B cell (primary cell): Measurements from ENCODE around the gene PRR7. TPM values are rescaled to one million over a fixed set of nuclear protein-coding genes. Genes with fewer than 3 reads are reported as not detected.

Experiments used
- ATAC-seq: fragments of 200-7000 bp; cut with Tn5 transposase; one replicate; pipeline ENCODE4 v1.10.0; 2021; ENCODE audit warnings: low read depth, mild to moderate bottlenecking, moderate number of reproducible peaks, moderate library complexity
- CTCF ChIA-PET: fragments of 350-600 bp; sonication (Branson Sonifier 250); formaldehyde crosslinking; loops from one replicate; lab custom pipeline; 2021; ENCODE audit warnings: antibody characterized with exemption, inconsistent platforms; lab: Charles Lee
- POLR2A ChIA-PET: fragments of 350-600 bp; sonication (Branson Sonifier 250); formaldehyde crosslinking; loops from one replicate; lab custom pipeline; 2021; ENCODE audit warnings: antibody characterized with exemption; lab: Charles Lee
- DNase-seq: peaks from one replicate; pipeline ENCODE4 v3.0.0; 2013
- H2AFZ ChIP-seq: 2 replicates; pipeline ENCODE4 v1.6.1; 2012; ENCODE audit warnings: mild to moderate bottlenecking, low read depth, low read length; ENCODE audit not compliant: insufficient read depth, poor library complexity, severe bottlenecking
- H3K27ac ChIP-seq, 2 donors: 1 replicate in 1 of 2; 2 replicates in 1 of 2; pipeline ENCODE4 v1.5.1; 2012 to 2013; ENCODE audit warnings: low read length in 2 of 2, mild to moderate bottlenecking in 2 of 2, moderate library complexity in 1 of 2
- H3K27me3 ChIP-seq, 4 experiments: fragments of 200-600 bp in 1 of 4; sonication (generic) in 1 of 4; replicated peaks in 1 of 4; 1 replicate in 2 of 4; 2 replicates in 2 of 4; pipeline versions ENCODE4 v1.6.1 to v1.7.0; 2013 to 2016; ENCODE audit warnings: low read length in 3 of 4, mild to moderate bottlenecking in 2 of 4, mixed read lengths in 1 of 4, moderate library complexity in 1 of 4; ENCODE audit not compliant: insufficient read depth in 4 of 4, control insufficient read depth in 3 of 4; ENCODE audit errors: control extremely low read depth in 1 of 4
- H3K36me3 ChIP-seq, 2 experiments: replicated peaks in 1 of 2; 1 replicate in 1 of 2; 2 replicates in 1 of 2; pipeline versions ENCODE4 v1.6.1 to v1.7.1; 2013; ENCODE audit warnings: low read length in 1 of 2; ENCODE audit not compliant: insufficient read depth in 2 of 2, control insufficient read depth in 1 of 2; ENCODE audit errors: control extremely low read depth in 1 of 2, extremely low read depth in 1 of 2
- H3K4me1 ChIP-seq, 2 donors: fragments of 200-600 bp in 1 of 2; sonication (generic) in 1 of 2; 1 replicate in 1 of 2; 2 replicates in 1 of 2; pipeline versions ENCODE4 v1.5.1 to v1.6.1; 2013 to 2017; ENCODE audit warnings: low read length in 2 of 2; ENCODE audit not compliant: control insufficient read depth in 2 of 2, insufficient read depth in 2 of 2
- H3K4me2 ChIP-seq: replicated peaks from 2 replicates; pipeline ENCODE3; 2012; ENCODE audit warnings: mild to moderate bottlenecking, low read depth, low read length; ENCODE audit not compliant: poor library complexity, severe bottlenecking
- H3K4me3 ChIP-seq, 5 experiments: fragments of 200-600 bp in 1 of 5; sonication (generic) in 1 of 5; 1 replicate in 3 of 5; 2 replicates in 2 of 5; pipeline versions ENCODE4 v1.5.1 to v1.7.0; 2011 to 2016; ENCODE audit warnings: low read length in 4 of 5, mild to moderate bottlenecking in 4 of 5, low read depth in 2 of 5, control low read depth in 1 of 5, moderate library complexity in 1 of 5; ENCODE audit not compliant: insufficient read depth in 1 of 5; ENCODE audit errors: control extremely low read depth in 1 of 5, extremely low read depth in 1 of 5
- H3K79me2 ChIP-seq: fragments of 200-600 bp; sonication (generic); one replicate; pipeline ENCODE4 v1.6.0; 2016; ENCODE audit warnings: low read length; ENCODE audit not compliant: control insufficient read depth, insufficient read depth
- H3K9ac ChIP-seq: fragments of 200-600 bp; sonication (generic); 2 replicates; pipeline ENCODE4 v1.6.1; 2017; ENCODE audit warnings: mild to moderate bottlenecking, low read length, moderate library complexity
- H3K9me3 ChIP-seq, 3 donors: one replicate each; pipeline versions ENCODE4 v1.6.1 to v1.7.1; 2013; ENCODE audit warnings: low read length in 2 of 3; ENCODE audit not compliant: control insufficient read depth in 2 of 3, insufficient read depth in 1 of 3; ENCODE audit errors: control extremely low read depth in 1 of 3
- H4K20me1 ChIP-seq: 2 replicates; pipeline ENCODE4 v1.6.0; 2012; ENCODE audit warnings: mild to moderate bottlenecking, low read length; ENCODE audit not compliant: insufficient read depth, control insufficient read depth, poor library complexity, severe bottlenecking
- H3K27ac Mint-ChIP-seq: one replicate; pipeline ENCODE4 v1.8.0; 2021; ENCODE audit warnings: mixed read lengths
- H3K27me3 Mint-ChIP-seq: one replicate; pipeline ENCODE4 v1.8.0; 2021; ENCODE audit warnings: mixed read lengths
- H3K4me1 Mint-ChIP-seq: one replicate; pipeline ENCODE4 v1.8.0; 2021; ENCODE audit warnings: mixed read lengths
- H3K4me3 Mint-ChIP-seq: one replicate; pipeline ENCODE4 v1.8.0; 2021; ENCODE audit warnings: mixed read lengths
- H3K9me3 Mint-ChIP-seq: one replicate; pipeline ENCODE4 v1.8.0; 2022; ENCODE audit warnings: mixed read lengths; ENCODE audit not compliant: insufficient read depth
- EZH2 ChIP-seq: IDR thresholded peaks from 2 replicates; pipeline ENCODE4 v1.6.1; 2012; ENCODE audit warnings: borderline replicate concordance, low read depth, mild to moderate bottlenecking, moderate library complexity, low read length; ENCODE audit not compliant: insufficient read depth, poor library complexity, severe bottlenecking
- WGBS: methylation state at CpG from one replicate; pipeline ENCODE4 v1.1.5; 2013; ENCODE audit warnings: missing lambda C conversion rate; ENCODE audit not compliant: insufficient coverage; 5-methylcytosine and 5-hydroxymethylcytosine counted together
- intact Hi-C: fragments of 100-400 bp; cut with micrococcal nuclease; formaldehyde crosslinking; loops from one replicate; pipeline ENCODE4 v1.10.0; 2022
- polyA plus RNA-seq: library from polyadenylated mRNA; depleted of rRNA; stranded (reverse); fragments of >200 nt; gene quantifications from 2 replicates; pipeline ENCODE4 v1.2.3, GENCODE V29; 2012
- total RNA-seq, 2 donors: library from RNA; stranded (reverse); fragments of 120-200 nt in 1 of 2; gene quantifications; 1 replicate in 1 of 2; 2 replicates in 1 of 2; pipeline versions ENCODE4 v1.2.3 to v1.2.4, GENCODE V29; 2013 to 2022
- TF ChIP-seq, protein P1 (sequence below): fragments of 200-600 bp; IDR thresholded peaks from one replicate; pipeline ENCODE4 v1.8.0; 2022; ENCODE audit warnings: antibody characterized with exemption, mild to moderate bottlenecking

Gene PRR7
- total and polyA plus RNA-seq, 2 donors (not counting 1 experiment from before 2014, with no cell fraction given), result 4.8 to 84.4 TPM

- H3K27me3 ChIP-seq, result peaks cover 0 to 24% (median 7%) of the 10 kb centered on the region in 4 experiments
- TF ChIP-seq EZH2, result no peak
- TF ChIP-seq, protein P1, sequence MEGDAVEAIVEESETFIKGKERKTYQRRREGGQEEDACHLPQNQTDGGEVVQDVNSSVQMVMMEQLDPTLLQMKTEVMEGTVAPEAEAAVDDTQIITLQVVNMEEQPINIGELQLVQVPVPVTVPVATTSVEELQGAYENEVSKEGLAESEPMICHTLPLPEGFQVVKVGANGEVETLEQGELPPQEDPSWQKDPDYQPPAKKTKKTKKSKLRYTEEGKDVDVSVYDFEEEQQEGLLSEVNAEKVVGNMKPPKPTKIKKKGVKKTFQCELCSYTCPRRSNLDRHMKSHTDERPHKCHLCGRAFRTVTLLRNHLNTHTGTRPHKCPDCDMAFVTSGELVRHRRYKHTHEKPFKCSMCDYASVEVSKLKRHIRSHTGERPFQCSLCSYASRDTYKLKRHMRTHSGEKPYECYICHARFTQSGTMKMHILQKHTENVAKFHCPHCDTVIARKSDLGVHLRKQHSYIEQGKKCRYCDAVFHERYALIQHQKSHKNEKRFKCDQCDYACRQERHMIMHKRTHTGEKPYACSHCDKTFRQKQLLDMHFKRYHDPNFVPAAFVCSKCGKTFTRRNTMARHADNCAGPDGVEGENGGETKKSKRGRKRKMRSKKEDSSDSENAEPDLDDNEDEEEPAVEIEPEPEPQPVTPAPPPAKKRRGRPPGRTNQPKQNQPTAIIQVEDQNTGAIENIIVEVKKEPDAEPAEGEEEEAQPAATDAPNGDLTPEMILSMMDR, result no peak
- no peaks in the 10 kb centered on the region for H3K9me3 ChIP-seq
- intact Hi-C loops, result no loop called here
- H3K4me1 Mint-ChIP-seq, result peaks cover 8% of the 10 kb centered on the region
- peaks cover 13% of the 10 kb centered on the region for H3K27me3 Mint-ChIP-seq
- peaks cover 11% of the 10 kb centered on the region for H4K20me1 ChIP-seq
- DNase-seq (no peak), ATAC-seq (no peak)
- 80% methylated on average over 7 of the region's 8 CpGs for WGBS
- no peak overlapping the region for H3K27ac Mint-ChIP-seq
- H3K79me2 ChIP-seq, result no peaks in the 10 kb centered on the region
- peaks cover 7 to 10% of the 10 kb centered on the region in 2 donors for H3K4me1 ChIP-seq
- H3K9ac ChIP-seq, result no peak overlapping the region
- no peak overlapping the region for H3K4me3 Mint-ChIP-seq
- POLR2A ChIA-PET, result no interaction called here
- H3K27ac ChIP-seq, result no peak overlapping the region
- no peak overlapping the region for H2AFZ ChIP-seq
- H3K4me2 ChIP-seq, result no peak overlapping the region
- H3K4me3 ChIP-seq, result no peak overlapping the region
- H3K9me3 Mint-ChIP-seq, result peaks cover 2% of the 10 kb centered on the region
- CTCF ChIA-PET, result interaction anchor here (1.0 to 1.5 kb wide), 2 partner anchors 65 to 68 kb away, joined by 4 read pairs; no protein-coding TSS in a partner anchor
- no peaks in the 10 kb centered on the region for H3K36me3 ChIP-seq
These were observed 23.3 kb downstream of the PRR7 start for GRCh38 chr5:177469750-177470525.
